Mucosa of rectum (tissue), 2 donors: ENCODE results near the gene CKM.
"Not testable (repeated sequence)": the region's sequence is repeated elsewhere in the genome, so short reads cannot be mapped to it uniquely, and the experiment has no call there.

Experiments
- H3K27ac ChIP-seq, 2 donors: one replicate each; pipeline ENCODE4 v1.7.0; 2013; ENCODE audit warnings: inconsistent platforms in 2 of 2, low read depth in 2 of 2, low read length in 2 of 2
- H3K27me3 ChIP-seq, 2 donors: one replicate each; pipeline ENCODE4 v1.7.0; 2013; ENCODE audit warnings: low read length in 2 of 2; ENCODE audit not compliant: control insufficient read depth in 2 of 2, insufficient read depth in 2 of 2
- H3K36me3 ChIP-seq, 2 donors: one replicate each; pipeline ENCODE4 v1.7.0; 2013; ENCODE audit warnings: low read length in 2 of 2; ENCODE audit not compliant: control insufficient read depth in 2 of 2, insufficient read depth in 2 of 2
- H3K4me1 ChIP-seq, 2 donors: one replicate each; pipeline ENCODE4 v1.7.0; 2013; ENCODE audit warnings: low read length in 2 of 2, mild to moderate bottlenecking in 1 of 2; ENCODE audit not compliant: control insufficient read depth in 2 of 2, insufficient read depth in 2 of 2
- H3K4me3 ChIP-seq, 2 donors: one replicate each; pipeline ENCODE4 v1.7.0; 2013; ENCODE audit warnings: low read length in 2 of 2
- H3K9ac ChIP-seq, 2 donors: one replicate each; pipeline ENCODE4 v1.7.0; 2013; ENCODE audit warnings: low read length in 2 of 2, low read depth in 1 of 2, mild to moderate bottlenecking in 1 of 2
- H3K9me3 ChIP-seq, 2 donors: one replicate each; pipeline ENCODE4 v1.7.0; 2013; ENCODE audit warnings: low read length in 2 of 2; ENCODE audit not compliant: control insufficient read depth in 2 of 2
- donor health status: healthy.
- donor health status: Normal muscosa, but diverticular disease.

The CKM gene

GRCh38 chr19:45340899-45341453 is 18.3 kb upstream of the CKM start:
- Histone ChIP-seq H3K4me1 (peaks cover 0 to 5% of the 10 kb centered on the region in 2 donors), H3K36me3 (no peaks in the 10 kb centered on the region), H3K27me3 (peaks cover 26 to 28% of the 10 kb centered on the region in 2 donors), H3K9ac (no peak overlapping the region), H3K9me3 (no peaks in the 10 kb centered on the region), H3K27ac (no peak overlapping the region), H3K4me3 (no peak overlapping the region)

- Histone ChIP-seq H3K4me3 (no peak within 1 kb of the TSS), H3K27ac (no peak within 1 kb of the TSS), H3K27me3 (peaks cover 25 to 26% of the 10 kb centered on the region in 2 donors)
Observed at GRCh38 chr19:45340232-45340898, 17.7 kb upstream of the CKM start, which contains the start of gene KLC3. Gene KLC3 (plus strand): TSS chr19:45340750. CDS start chr19:45345542, 4,792 bp downstream.

GRCh38 chr19:45339629-45340028 is 17.0 kb upstream of the CKM start:
- no peak overlapping the region for H3K4me3 ChIP-seq
- peaks cover 0 to 5% of the 10 kb centered on the region in 2 donors for H3K4me1 ChIP-seq
- no peak overlapping the region for H3K27ac ChIP-seq
- H3K9me3 ChIP-seq: no peaks in the 10 kb centered on the region
- H3K9ac ChIP-seq: no peak overlapping the region
- peaks cover 19 to 20% of the 10 kb centered on the region in 2 donors for H3K27me3 ChIP-seq
- no peaks in the 10 kb centered on the region for H3K36me3 ChIP-seq

More at GRCh38 chr19:45340232-45340898, 17.7 kb upstream of the CKM start, which contains the start of gene KLC3:
- H3K4me1 ChIP-seq: peaks cover 0 to 5% of the 10 kb centered on the region in 2 donors
- no peak within 1 kb of the TSS for H3K9ac ChIP-seq
- no peaks in the 10 kb centered on the region for H3K36me3 ChIP-seq
- H3K9me3 ChIP-seq: no peaks in the 10 kb centered on the region

- Histone ChIP-seq H3K9me3 (no peaks in the 10 kb centered on the region), H3K36me3 (no peaks in the 10 kb centered on the region), H3K27me3 (peaks cover 9 to 13% of the 10 kb centered on the region in 2 donors), H3K27ac (no peak overlapping the region), H3K9ac (no peak overlapping the region), H3K4me1 (peaks cover 0 to 5% of the 10 kb centered on the region in 2 donors), H3K4me3 (no peak overlapping the region)
Observed at GRCh38 chr19:45336696-45337251, 14.1 kb upstream of the CKM start.

- H3K4me3 ChIP-seq, H3K4me1 ChIP-seq, H3K27me3 ChIP-seq, H3K9ac ChIP-seq, H3K36me3 ChIP-seq, H3K27ac ChIP-seq, H3K9me3 ChIP-seq: not testable (repeated sequence)
Observed at GRCh38 chr19:45334881-45335280, 12.2 kb upstream of the CKM start.

GRCh38 chr19:45333609-45334303 is 11.1 kb upstream of the CKM start:
- no peaks in the 10 kb centered on the region for H3K9me3 ChIP-seq
- no peak overlapping the region for H3K9ac ChIP-seq
- H3K27me3 ChIP-seq: no peaks in the 10 kb centered on the region
- no peaks in the 10 kb centered on the region for H3K4me1 ChIP-seq
- no peak overlapping the region for H3K4me3 ChIP-seq
- H3K27ac ChIP-seq: no peak overlapping the region
- no peaks in the 10 kb centered on the region for H3K36me3 ChIP-seq

- no peaks in the 10 kb centered on the region for H3K4me1 ChIP-seq
Observed at GRCh38 chr19:45331411-45331810, 8.7 kb upstream of the CKM start.

GRCh38 chr19:45327404-45328143 is 4.9 kb upstream of the CKM start:
- peaks cover 7 to 12% of the 10 kb centered on the region in 2 donors for H3K27me3 ChIP-seq
- no peak overlapping the region for H3K4me3 ChIP-seq
- H3K27ac ChIP-seq: no peak overlapping the region
- no peaks in the 10 kb centered on the region for H3K36me3 ChIP-seq
- no peak overlapping the region for H3K9ac ChIP-seq
- H3K4me1 ChIP-seq: no peaks in the 10 kb centered on the region
- no peaks in the 10 kb centered on the region for H3K9me3 ChIP-seq

More at GRCh38 chr19:45331411-45331810, 8.7 kb upstream of the CKM start:
- no peaks in the 10 kb centered on the region for H3K27me3 ChIP-seq
- H3K36me3 ChIP-seq: no peaks in the 10 kb centered on the region
- H3K27ac ChIP-seq: no peak overlapping the region
- no peak overlapping the region for H3K4me3 ChIP-seq
- no peaks in the 10 kb centered on the region for H3K9me3 ChIP-seq
- H3K9ac ChIP-seq: no peak overlapping the region

GRCh38 chr19:45324349-45324907 is 1.8 kb upstream of the CKM start:
- Histone ChIP-seq H3K27me3 (peaks cover 10 to 18% of the 10 kb centered on the region in 2 donors), H3K36me3 (no peaks in the 10 kb centered on the region), H3K4me3 (no peak overlapping the region), H3K9ac (no peak overlapping the region), H3K9me3 (no peaks in the 10 kb centered on the region), H3K27ac (no peak overlapping the region), H3K4me1 (no peaks in the 10 kb centered on the region)
